Tibial nerve (tissue), 4 donors: ENCODE results near the gene SETDB2.

ENCODE experiments used
- CTCF ChIP-seq, 5 experiments: fragments of 200-600 bp in 3 of 5; fragments of 450-650 bp in 2 of 5; sonication (generic) in 3 of 5; IDR thresholded peaks; one replicate each; pipeline ENCODE4 v1.5.1; 2016 to 2019; ENCODE audit warnings: antibody characterized with exemption in 5 of 5, mild to moderate bottlenecking in 3 of 5, moderate library complexity in 2 of 5
- EP300 ChIP-seq, 2 donors: sonication (generic); formaldehyde crosslinking; IDR thresholded peaks; one replicate each; pipeline ENCODE4 v1.6.1; 2017; ENCODE audit warnings: antibody characterized with exemption in 2 of 2, mild to moderate bottlenecking in 1 of 2
- POLR2A ChIP-seq, 2 donors: fragments of 450-650 bp; IDR thresholded peaks; one replicate each; pipeline ENCODE4 v1.6.1; 2017; ENCODE audit warnings: antibody characterized with exemption in 2 of 2, mild to moderate bottlenecking in 2 of 2, moderate library complexity in 2 of 2

GRCh38 chr13:49521224-49521623 is 77.2 kb downstream of the SETDB2 start:
- TF ChIP-seq CTCF (IDR thresholded peaks at IDR 0.05) (no peak), POLR2A (IDR thresholded peaks at IDR 0.05) (no peak), EP300 (IDR thresholded peaks at IDR 0.05) (no peak)
